Panc1 (cell line): ENCODE results near the gene SPZ1.

Experiments used
- POLR2AphosphoS5 ChIP-seq: IDR thresholded peaks from 2 replicates; pipeline ENCODE4 v1.6.1; 2012; ENCODE audit warnings: mild to moderate bottlenecking, low read depth, low read length, moderate library complexity
- SIN3A ChIP-seq: IDR thresholded peaks from 2 replicates; pipeline ENCODE4 v1.6.1; 2012; ENCODE audit warnings: low read depth, mild to moderate bottlenecking, low read length, moderate library complexity, borderline replicate concordance; ENCODE audit not compliant: insufficient read depth
- TF ChIP-seq, protein P1 (sequence below): fragments of 450-650 bp; IDR thresholded peaks from 2 replicates; pipeline ENCODE4 v1.5.1; 2017; ENCODE audit warnings: mild to moderate bottlenecking
- TF ChIP-seq, protein P2 (sequence below), 2 experiments: IDR thresholded peaks; 2 replicates each; pipeline ENCODE4 v1.6.1; 2011 to 2012; ENCODE audit warnings: low read depth in 2 of 2, control low read depth in 1 of 2, low read length in 1 of 2, mild to moderate bottlenecking in 1 of 2, moderate library complexity in 1 of 2; ENCODE audit not compliant: insufficient read depth in 1 of 2

DNA sequence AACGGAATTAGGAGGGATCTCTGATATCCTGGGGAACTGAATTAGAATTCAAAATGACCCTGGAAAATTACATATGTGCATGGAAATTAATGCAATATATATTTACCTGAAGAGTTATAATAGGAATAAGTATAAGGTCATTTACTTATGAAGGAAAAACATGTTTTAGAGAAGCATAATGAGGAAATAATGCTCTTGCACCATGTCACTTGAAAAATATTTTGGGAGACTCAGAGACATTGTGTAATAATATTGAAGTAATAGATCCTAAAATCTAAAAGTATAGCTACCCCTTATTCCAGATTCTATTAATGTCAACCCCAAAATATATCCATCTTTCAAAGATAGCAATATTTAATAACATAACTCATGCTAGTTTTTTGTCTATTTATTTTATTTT lies 28.4 kb downstream of the SPZ1 start:
- TF ChIP-seq, protein P1, sequence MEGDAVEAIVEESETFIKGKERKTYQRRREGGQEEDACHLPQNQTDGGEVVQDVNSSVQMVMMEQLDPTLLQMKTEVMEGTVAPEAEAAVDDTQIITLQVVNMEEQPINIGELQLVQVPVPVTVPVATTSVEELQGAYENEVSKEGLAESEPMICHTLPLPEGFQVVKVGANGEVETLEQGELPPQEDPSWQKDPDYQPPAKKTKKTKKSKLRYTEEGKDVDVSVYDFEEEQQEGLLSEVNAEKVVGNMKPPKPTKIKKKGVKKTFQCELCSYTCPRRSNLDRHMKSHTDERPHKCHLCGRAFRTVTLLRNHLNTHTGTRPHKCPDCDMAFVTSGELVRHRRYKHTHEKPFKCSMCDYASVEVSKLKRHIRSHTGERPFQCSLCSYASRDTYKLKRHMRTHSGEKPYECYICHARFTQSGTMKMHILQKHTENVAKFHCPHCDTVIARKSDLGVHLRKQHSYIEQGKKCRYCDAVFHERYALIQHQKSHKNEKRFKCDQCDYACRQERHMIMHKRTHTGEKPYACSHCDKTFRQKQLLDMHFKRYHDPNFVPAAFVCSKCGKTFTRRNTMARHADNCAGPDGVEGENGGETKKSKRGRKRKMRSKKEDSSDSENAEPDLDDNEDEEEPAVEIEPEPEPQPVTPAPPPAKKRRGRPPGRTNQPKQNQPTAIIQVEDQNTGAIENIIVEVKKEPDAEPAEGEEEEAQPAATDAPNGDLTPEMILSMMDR = no peak
- TF ChIP-seq SIN3A (no peak), POLR2AphosphoS5 (no peak)
- TF ChIP-seq, protein P2, sequence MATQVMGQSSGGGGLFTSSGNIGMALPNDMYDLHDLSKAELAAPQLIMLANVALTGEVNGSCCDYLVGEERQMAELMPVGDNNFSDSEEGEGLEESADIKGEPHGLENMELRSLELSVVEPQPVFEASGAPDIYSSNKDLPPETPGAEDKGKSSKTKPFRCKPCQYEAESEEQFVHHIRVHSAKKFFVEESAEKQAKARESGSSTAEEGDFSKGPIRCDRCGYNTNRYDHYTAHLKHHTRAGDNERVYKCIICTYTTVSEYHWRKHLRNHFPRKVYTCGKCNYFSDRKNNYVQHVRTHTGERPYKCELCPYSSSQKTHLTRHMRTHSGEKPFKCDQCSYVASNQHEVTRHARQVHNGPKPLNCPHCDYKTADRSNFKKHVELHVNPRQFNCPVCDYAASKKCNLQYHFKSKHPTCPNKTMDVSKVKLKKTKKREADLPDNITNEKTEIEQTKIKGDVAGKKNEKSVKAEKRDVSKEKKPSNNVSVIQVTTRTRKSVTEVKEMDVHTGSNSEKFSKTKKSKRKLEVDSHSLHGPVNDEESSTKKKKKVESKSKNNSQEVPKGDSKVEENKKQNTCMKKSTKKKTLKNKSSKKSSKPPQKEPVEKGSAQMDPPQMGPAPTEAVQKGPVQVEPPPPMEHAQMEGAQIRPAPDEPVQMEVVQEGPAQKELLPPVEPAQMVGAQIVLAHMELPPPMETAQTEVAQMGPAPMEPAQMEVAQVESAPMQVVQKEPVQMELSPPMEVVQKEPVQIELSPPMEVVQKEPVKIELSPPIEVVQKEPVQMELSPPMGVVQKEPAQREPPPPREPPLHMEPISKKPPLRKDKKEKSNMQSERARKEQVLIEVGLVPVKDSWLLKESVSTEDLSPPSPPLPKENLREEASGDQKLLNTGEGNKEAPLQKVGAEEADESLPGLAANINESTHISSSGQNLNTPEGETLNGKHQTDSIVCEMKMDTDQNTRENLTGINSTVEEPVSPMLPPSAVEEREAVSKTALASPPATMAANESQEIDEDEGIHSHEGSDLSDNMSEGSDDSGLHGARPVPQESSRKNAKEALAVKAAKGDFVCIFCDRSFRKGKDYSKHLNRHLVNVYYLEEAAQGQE (IDR thresholded peaks at IDR 0.05; ENCODE audit: insufficient read depth in 1 of 2, low read depth in 2 of 2, low read length in 1 of 2) = no peak
